HEK293 (cell line): ENCODE measurements around the gene PRKCA.

Experiments used
- CTCF ChIA-PET: fragments of 350-600 bp; formaldehyde crosslinking; extraction: SDS; loops from one replicate; lab custom pipeline; 2021; ENCODE audit warnings: antibody characterized with exemption; lab: Yijun Ruan, JAX
- POLR2A ChIA-PET: fragments of 300-600 bp; formaldehyde crosslinking; extraction: SDS; loops from one replicate; lab custom pipeline; 2020; ENCODE audit warnings: antibody characterized with exemption, inconsistent platforms; lab: Yijun Ruan, JAX
- H3K27ac ChIP-seq: fragments of 200-500 bp; sonication (Bioruptor generic); 2 replicates; pipeline ENCODE4 v1.5.1; 2014; ENCODE audit warnings: low read depth, low read length, control low read depth, inconsistent platforms; ENCODE audit errors: extremely low read depth
- H3K36me3 ChIP-seq, 2 experiments: fragments of 200-500 bp in 1 of 2; sonication (Bioruptor generic) in 1 of 2; 1 replicate in 1 of 2; 2 replicates in 1 of 2; pipeline ENCODE4 v1.5.1; 2014 to 2017; ENCODE audit warnings: inconsistent platforms in 2 of 2, low read length in 2 of 2; ENCODE audit not compliant: control insufficient read depth in 2 of 2, insufficient read depth in 1 of 2
- H3K4me1 ChIP-seq: fragments of 200-500 bp; sonication (Bioruptor generic); 2 replicates; pipeline ENCODE4 v1.5.1; 2014; ENCODE audit warnings: mild to moderate bottlenecking, low read length, inconsistent platforms; ENCODE audit not compliant: control insufficient read depth, insufficient read depth
- H3K4me3 ChIP-seq: 2 replicates; pipeline ENCODE4 v1.5.1; 2011; ENCODE audit warnings: low read depth, mild to moderate bottlenecking, control low read depth, low read length, moderate library complexity
- H3K9me3 ChIP-seq: fragments of 200-500 bp; sonication (Bioruptor generic); 2 replicates; pipeline ENCODE4 v1.5.1; 2014; ENCODE audit warnings: low read depth, low read length, inconsistent platforms; ENCODE audit not compliant: control insufficient read depth, insufficient read depth
- BCL6B ChIP-seq: fragments of 450-650 bp; formaldehyde crosslinking; IDR thresholded peaks from 2 replicates; pipeline ENCODE4 v1.5.1; 2017; ENCODE audit warnings: missing biosample characterization, missing genetic modification characterization
- HOXA7 ChIP-seq: sonication (generic); formaldehyde crosslinking; IDR thresholded peaks from 2 replicates; pipeline ENCODE4 v1.8.1; 2022; ENCODE audit warnings: missing genetic modification reagents, borderline replicate concordance
- MYNN ChIP-seq: fragments of 450-650 bp; formaldehyde crosslinking; IDR thresholded peaks from 2 replicates; pipeline ENCODE4 v1.5.1; 2016; ENCODE audit warnings: missing biosample characterization, missing genetic modification characterization, borderline replicate concordance
- PRDM4 ChIP-seq: fragments of 450-650 bp; formaldehyde crosslinking; IDR thresholded peaks from 2 replicates; pipeline ENCODE4 v1.5.1; 2017; ENCODE audit warnings: missing biosample characterization, missing genetic modification characterization
- REST ChIP-seq: fragments of 450-650 bp; formaldehyde crosslinking; IDR thresholded peaks from 2 replicates; pipeline ENCODE4 v1.5.1; 2016; ENCODE audit warnings: missing biosample characterization, missing genetic modification characterization
- SP2 ChIP-seq: fragments of 450-650 bp; formaldehyde crosslinking; IDR thresholded peaks from 2 replicates; pipeline ENCODE4 v1.5.1; 2016; ENCODE audit warnings: missing biosample characterization, missing genetic modification characterization
- TCF7L2 ChIP-seq: IDR thresholded peaks from 2 replicates; pipeline ENCODE4 v1.6.1; 2011; ENCODE audit warnings: low read depth, mild to moderate bottlenecking, inconsistent platforms, low read length, moderate library complexity, borderline replicate concordance
- ZNF112 ChIP-seq: fragments of 450-650 bp; formaldehyde crosslinking; IDR thresholded peaks from 2 replicates; pipeline ENCODE4 v1.5.0; 2017; ENCODE audit warnings: missing biosample characterization, missing genetic modification characterization
- ZNF114 ChIP-seq: fragments of 450-650 bp; formaldehyde crosslinking; IDR thresholded peaks from 2 replicates; pipeline ENCODE4 v1.5.0; 2017; ENCODE audit warnings: missing biosample characterization, missing genetic modification characterization
- ZNF140 ChIP-seq: fragments of 450-650 bp; formaldehyde crosslinking; IDR thresholded peaks from 2 replicates; pipeline ENCODE4 v1.5.1; 2016; ENCODE audit warnings: missing biosample characterization, missing genetic modification characterization
- ZNF274 ChIP-seq, 2 experiments: fragments of 200-500 bp in 1 of 2; fragments of 450-650 bp in 1 of 2; sonication (Bioruptor generic) in 1 of 2; formaldehyde crosslinking in 1 of 2; IDR thresholded peaks; 2 replicates each; pipeline versions ENCODE4 v1.5.1 to v1.6.1; 2014 to 2016; ENCODE audit warnings: borderline replicate concordance in 1 of 2, inconsistent platforms in 1 of 2, low read length in 1 of 2, missing biosample characterization in 1 of 2, missing genetic modification characterization in 1 of 2
- ZNF433 ChIP-seq: fragments of 450-650 bp; formaldehyde crosslinking; IDR thresholded peaks from 2 replicates; pipeline ENCODE4 v1.5.1; 2016; ENCODE audit warnings: missing biosample characterization, missing genetic modification characterization, low read depth
- ZNF514 ChIP-seq: fragments of 450-650 bp; formaldehyde crosslinking; IDR thresholded peaks from 2 replicates; pipeline ENCODE4 v1.5.1; 2016; ENCODE audit warnings: missing biosample characterization, missing genetic modification characterization
- ZNF791 ChIP-seq: fragments of 450-650 bp; formaldehyde crosslinking; IDR thresholded peaks from 2 replicates; pipeline ENCODE4 v1.5.1; 2016; ENCODE audit warnings: missing biosample characterization, missing genetic modification characterization
- TF ChIP-seq, protein P1 (sequence below): fragments of 450-650 bp; formaldehyde crosslinking; IDR thresholded peaks from 2 replicates; pipeline ENCODE4 v1.5.1; 2017; ENCODE audit warnings: missing biosample characterization, missing genetic modification characterization
- TF ChIP-seq, protein P2 (sequence below): fragments of 450-650 bp; formaldehyde crosslinking; IDR thresholded peaks from 2 replicates; pipeline ENCODE4 v1.5.1; 2016; ENCODE audit warnings: missing biosample characterization, missing genetic modification characterization
- TF ChIP-seq, protein P3 (sequence below): fragments of 450-650 bp; formaldehyde crosslinking; IDR thresholded peaks from 2 replicates; pipeline ENCODE4 v1.5.1; 2016; ENCODE audit warnings: missing biosample characterization, missing genetic modification characterization
- TF ChIP-seq, protein P4 (sequence below): fragments of 450-650 bp; formaldehyde crosslinking; IDR thresholded peaks from 2 replicates; pipeline ENCODE4 v1.5.1; 2016; ENCODE audit warnings: missing biosample characterization, missing genetic modification characterization

PRKCA gene

DNA sequence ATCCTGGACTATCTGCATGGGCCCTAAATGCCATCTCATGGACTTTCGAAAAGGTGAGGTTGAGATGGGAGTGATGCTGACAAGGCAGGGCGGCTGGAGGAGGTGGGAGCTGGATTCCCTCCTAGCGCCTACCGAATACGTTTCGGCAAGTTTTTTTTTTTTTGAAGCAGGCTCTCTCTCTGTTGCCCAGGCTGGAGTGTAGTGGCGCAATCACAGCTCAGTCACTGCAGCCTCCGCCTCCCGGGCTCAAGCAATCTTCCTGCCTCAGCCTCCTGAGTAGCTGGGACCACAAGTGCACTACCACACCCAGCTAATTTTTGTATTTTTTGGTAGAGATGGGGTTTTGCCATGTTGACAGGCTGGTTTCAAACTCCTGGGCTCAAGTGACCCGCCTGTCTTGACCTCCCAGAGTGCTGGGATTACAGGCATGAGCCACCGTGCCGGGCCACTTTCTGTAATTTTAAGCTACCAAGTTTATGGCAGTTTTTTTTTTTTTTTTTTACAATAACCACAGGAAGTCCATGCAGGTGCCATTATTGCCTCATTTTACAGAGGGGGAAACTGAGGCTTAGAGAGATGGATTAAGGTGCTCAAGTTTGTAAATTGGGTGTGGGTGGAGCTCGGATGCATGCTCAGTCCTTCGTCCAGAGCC lies 246.4 kb downstream of the PRKCA start:
- CTCF ChIA-PET = interaction anchor here (0.5 to 1.3 kb wide), 5 partner anchors 18 to 293 kb away, joined by 3 to 8 read pairs (median 4); no protein-coding TSS in a partner anchor
- TF ChIP-seq MYNN (tag by site-specific recombination) (no peak), ZNF112 (no peak), ZNF140 (no peak), ZNF433 (tag by site-specific recombination) (no peak), PRDM4 (tag by site-specific recombination) (no peak), SP2 (tag by site-specific recombination) (no peak)
- TF ChIP-seq, protein P1, sequence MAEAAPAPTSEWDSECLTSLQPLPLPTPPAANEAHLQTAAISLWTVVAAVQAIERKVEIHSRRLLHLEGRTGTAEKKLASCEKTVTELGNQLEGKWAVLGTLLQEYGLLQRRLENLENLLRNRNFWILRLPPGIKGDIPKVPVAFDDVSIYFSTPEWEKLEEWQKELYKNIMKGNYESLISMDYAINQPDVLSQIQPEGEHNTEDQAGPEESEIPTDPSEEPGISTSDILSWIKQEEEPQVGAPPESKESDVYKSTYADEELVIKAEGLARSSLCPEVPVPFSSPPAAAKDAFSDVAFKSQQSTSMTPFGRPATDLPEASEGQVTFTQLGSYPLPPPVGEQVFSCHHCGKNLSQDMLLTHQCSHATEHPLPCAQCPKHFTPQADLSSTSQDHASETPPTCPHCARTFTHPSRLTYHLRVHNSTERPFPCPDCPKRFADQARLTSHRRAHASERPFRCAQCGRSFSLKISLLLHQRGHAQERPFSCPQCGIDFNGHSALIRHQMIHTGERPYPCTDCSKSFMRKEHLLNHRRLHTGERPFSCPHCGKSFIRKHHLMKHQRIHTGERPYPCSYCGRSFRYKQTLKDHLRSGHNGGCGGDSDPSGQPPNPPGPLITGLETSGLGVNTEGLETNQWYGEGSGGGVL (tag by site-specific recombination) = no peak
- TF ChIP-seq, protein P2, sequence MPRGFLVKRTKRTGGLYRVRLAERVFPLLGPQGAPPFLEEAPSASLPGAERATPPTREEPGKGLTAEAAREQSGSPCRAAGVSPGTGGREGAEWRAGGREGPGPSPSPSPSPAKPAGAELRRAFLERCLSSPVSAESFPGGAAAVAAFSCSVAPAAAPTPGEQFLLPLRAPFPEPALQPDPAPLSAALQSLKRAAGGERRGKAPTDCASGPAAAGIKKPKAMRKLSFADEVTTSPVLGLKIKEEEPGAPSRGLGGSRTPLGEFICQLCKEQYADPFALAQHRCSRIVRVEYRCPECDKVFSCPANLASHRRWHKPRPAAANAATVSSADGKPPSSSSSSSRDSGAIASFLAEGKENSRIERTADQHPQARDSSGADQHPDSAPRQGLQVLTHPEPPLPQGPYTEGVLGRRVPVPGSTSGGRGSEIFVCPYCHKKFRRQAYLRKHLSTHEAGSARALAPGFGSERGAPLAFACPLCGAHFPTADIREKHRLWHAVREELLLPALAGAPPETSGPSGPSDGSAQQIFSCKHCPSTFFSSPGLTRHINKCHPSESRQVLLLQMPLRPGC = no peak
- TF ChIP-seq, all 188 proteins: peak for 0
- Histone ChIP-seq H3K4me3 (no peak overlapping the region), H3K9me3 (peaks cover 2% of the 10 kb centered on the region; the same call in 1 of the 2 replicates), H3K36me3 (no peaks in the 10 kb centered on the region), H3K4me1 (no peaks in the 10 kb centered on the region; the same call in 1 of the 2 replicates), H3K27ac (no peak overlapping the region)
- POLR2A ChIA-PET = interaction anchor here (0.7 kb wide), 1 partner anchor 16 kb away, joined by 4 read pairs; no protein-coding TSS in a partner anchor

DNA sequence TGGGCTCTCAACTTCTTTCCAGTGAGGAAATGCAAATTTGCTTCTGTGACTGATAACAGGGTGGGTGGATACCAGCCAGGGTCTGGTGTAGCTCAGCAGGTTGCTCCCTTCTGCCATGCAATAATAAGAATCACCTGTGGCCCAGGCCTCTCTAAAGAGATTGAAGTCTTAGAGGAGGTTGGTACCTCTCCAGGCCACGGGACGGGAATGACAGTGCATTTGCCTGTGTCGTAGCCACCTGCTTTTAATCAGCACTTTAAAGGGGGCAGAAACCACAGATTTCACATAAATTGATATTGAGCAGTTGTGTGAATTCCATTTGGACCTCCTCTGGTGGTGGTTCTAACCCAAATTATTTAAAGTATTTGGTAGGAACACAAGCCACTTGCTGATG lies 246.9 kb downstream of the PRKCA start:
- no peak overlapping the region for H3K4me3 ChIP-seq
- CTCF ChIA-PET = interaction anchor here (0.5 to 1.0 kb wide), 2 partner anchors 17 to 75 kb away, joined by 4 to 8 read pairs; no protein-coding TSS in a partner anchor
- H3K27ac ChIP-seq = no peak overlapping the region
- POLR2A ChIA-PET = no interaction called here
- H3K9me3 ChIP-seq = peaks cover 2% of the 10 kb centered on the region; the same call in 1 of the 2 replicates
- H3K36me3 ChIP-seq = no peaks in the 10 kb centered on the region
- H3K4me1 ChIP-seq = no peaks in the 10 kb centered on the region; the same call in 1 of the 2 replicates
- no peak for TF ChIP-seq ZNF274 (IDR thresholded peaks at IDR 0.05; ENCODE audit: low read length)
- TF ChIP-seq ZNF274 (tag by site-specific recombination; IDR thresholded peaks at IDR 0.05; ENCODE audit: borderline replicate concordance) = no peak
- no peak for TF ChIP-seq REST (tag by site-specific recombination)
- no peak for TF ChIP-seq HOXA7 (CRISPR knock-in tag)
- TF ChIP-seq BCL6B (tag by site-specific recombination) = no peak
- TF ChIP-seq, protein P3, sequence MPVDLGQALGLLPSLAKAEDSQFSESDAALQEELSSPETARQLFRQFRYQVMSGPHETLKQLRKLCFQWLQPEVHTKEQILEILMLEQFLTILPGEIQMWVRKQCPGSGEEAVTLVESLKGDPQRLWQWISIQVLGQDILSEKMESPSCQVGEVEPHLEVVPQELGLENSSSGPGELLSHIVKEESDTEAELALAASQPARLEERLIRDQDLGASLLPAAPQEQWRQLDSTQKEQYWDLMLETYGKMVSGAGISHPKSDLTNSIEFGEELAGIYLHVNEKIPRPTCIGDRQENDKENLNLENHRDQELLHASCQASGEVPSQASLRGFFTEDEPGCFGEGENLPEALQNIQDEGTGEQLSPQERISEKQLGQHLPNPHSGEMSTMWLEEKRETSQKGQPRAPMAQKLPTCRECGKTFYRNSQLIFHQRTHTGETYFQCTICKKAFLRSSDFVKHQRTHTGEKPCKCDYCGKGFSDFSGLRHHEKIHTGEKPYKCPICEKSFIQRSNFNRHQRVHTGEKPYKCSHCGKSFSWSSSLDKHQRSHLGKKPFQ = no peak
- TF ChIP-seq, protein P4, sequence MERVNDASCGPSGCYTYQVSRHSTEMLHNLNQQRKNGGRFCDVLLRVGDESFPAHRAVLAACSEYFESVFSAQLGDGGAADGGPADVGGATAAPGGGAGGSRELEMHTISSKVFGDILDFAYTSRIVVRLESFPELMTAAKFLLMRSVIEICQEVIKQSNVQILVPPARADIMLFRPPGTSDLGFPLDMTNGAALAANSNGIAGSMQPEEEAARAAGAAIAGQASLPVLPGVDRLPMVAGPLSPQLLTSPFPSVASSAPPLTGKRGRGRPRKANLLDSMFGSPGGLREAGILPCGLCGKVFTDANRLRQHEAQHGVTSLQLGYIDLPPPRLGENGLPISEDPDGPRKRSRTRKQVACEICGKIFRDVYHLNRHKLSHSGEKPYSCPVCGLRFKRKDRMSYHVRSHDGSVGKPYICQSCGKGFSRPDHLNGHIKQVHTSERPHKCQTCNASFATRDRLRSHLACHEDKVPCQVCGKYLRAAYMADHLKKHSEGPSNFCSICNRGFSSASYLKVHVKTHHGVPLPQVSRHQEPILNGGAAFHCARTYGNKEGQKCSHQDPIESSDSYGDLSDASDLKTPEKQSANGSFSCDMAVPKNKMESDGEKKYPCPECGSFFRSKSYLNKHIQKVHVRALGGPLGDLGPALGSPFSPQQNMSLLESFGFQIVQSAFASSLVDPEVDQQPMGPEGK (tag by site-specific recombination) = no peak
- no peak for TF ChIP-seq ZNF791 (tag by site-specific recombination)
- TF ChIP-seq TCF7L2 = no peak
- TF ChIP-seq ZNF514 (tag by site-specific recombination) = no peak
- TF ChIP-seq ZNF114 (tag by site-specific recombination) = no peak
